Caco-2 (cell line): Measurements from ENCODE around the gene CDK5RAP1. TPM values are rescaled to one million over a fixed set of nuclear protein-coding genes. Genes with fewer than 3 reads are reported as not detected.
"Not testable (repeated sequence)": the region's sequence is repeated elsewhere in the genome, so short reads cannot be mapped to it uniquely, and the experiment has no call there.

ENCODE experiments used
- BruUV-seq: library from RNA; stranded (reverse); fragments of 400-500 nt; replicated peaks from 2 replicates; lab custom pipeline; 2021; lab: Mats Ljungman, UMichigan
- CTCF ChIA-PET: fragments of 300-600 bp; sonication (Branson Sonifier 250); formaldehyde crosslinking; loops from one replicate; lab custom pipeline; 2022; ENCODE audit warnings: antibody characterized with exemption; lab: Charles Lee
- POLR2A ChIA-PET: fragments of 300-600 bp; sonication (Branson Sonifier 250); formaldehyde crosslinking; loops from one replicate; lab custom pipeline; 2022; ENCODE audit warnings: antibody characterized with exemption; lab: Charles Lee
- DNase-seq, 2 experiments: peaks; one replicate each; pipeline versions ENCODE4 v3.0.0 to v3.0.0-alpha.2; 2020 to 2022
- H3K27me3 ChIP-seq: replicated peaks from 2 replicates; pipeline ENCODE4 v1.6.0; 2011; ENCODE audit warnings: low read length; ENCODE audit not compliant: control insufficient read depth, insufficient read depth
- H3K36me3 ChIP-seq: 2 replicates; pipeline ENCODE4 v1.5.1; 2011; ENCODE audit warnings: low read length; ENCODE audit not compliant: control insufficient read depth, insufficient read depth
- H3K4me1 ChIP-seq: fragments of 250-450 bp; sonication (Bioruptor Pico); 2 replicates; pipeline ENCODE4 v1.5.1; 2020; ENCODE audit warnings: mild to moderate bottlenecking
- H3K4me3 ChIP-seq: 2 replicates; pipeline ENCODE4 v1.5.1; 2011; ENCODE audit warnings: low read depth, mild to moderate bottlenecking, control low read depth, low read length
- H3K9me3 ChIP-seq: fragments of 250-450 bp; sonication (Bioruptor Pico); 2 replicates; pipeline ENCODE4 v1.5.1; 2020; ENCODE audit warnings: mild to moderate bottlenecking, moderate library complexity
- H3K27ac Mint-ChIP-seq: one replicate; pipeline ENCODE4 v1.8.0; 2022; ENCODE audit warnings: mixed read lengths; ENCODE audit not compliant: unreplicated experiment
- H3K27me3 Mint-ChIP-seq: one replicate; pipeline ENCODE4 v1.8.0; 2022; ENCODE audit warnings: mixed read lengths; ENCODE audit not compliant: insufficient read depth, unreplicated experiment
- H3K36me3 Mint-ChIP-seq: one replicate; pipeline ENCODE4 v1.8.0; 2022; ENCODE audit warnings: mild to moderate bottlenecking, mixed read lengths; ENCODE audit not compliant: insufficient read depth, unreplicated experiment
- H3K4me1 Mint-ChIP-seq: one replicate; pipeline ENCODE4 v1.8.0; 2022; ENCODE audit warnings: low read depth, mixed read lengths; ENCODE audit not compliant: unreplicated experiment
- H3K4me3 Mint-ChIP-seq: one replicate; pipeline ENCODE4 v1.8.0; 2022; ENCODE audit warnings: mild to moderate bottlenecking, moderate library complexity, mixed read lengths; ENCODE audit not compliant: unreplicated experiment
- H3K9me3 Mint-ChIP-seq: one replicate; pipeline ENCODE4 v1.8.0; 2022; ENCODE audit warnings: mixed read lengths; ENCODE audit not compliant: unreplicated experiment
- intact Hi-C: fragments of 100-400 bp; cut with micrococcal nuclease; formaldehyde crosslinking; loops from one replicate; pipeline ENCODE4 v1.10.0; 2022; ENCODE audit not compliant: unreplicated experiment
- total RNA-seq: library from RNA; stranded (reverse); gene quantifications from 2 replicates; pipeline ENCODE4 v1.2.3, GENCODE V29; 2022
- TF ChIP-seq, protein P1 (sequence below), 2 experiments: fragments of 200-600 bp in 1 of 2; IDR thresholded peaks; 1 replicate in 1 of 2; 2 replicates in 1 of 2; pipeline versions ENCODE4 v1.5.1 to v1.8.0; 2011 to 2022; ENCODE audit warnings: antibody characterized with exemption in 1 of 2, control low read depth in 1 of 2, inconsistent platforms in 1 of 2, low read depth in 1 of 2, low read length in 1 of 2, mild to moderate bottlenecking in 1 of 2, moderate library complexity in 1 of 2; ENCODE audit not compliant: insufficient read depth in 1 of 2, severe bottlenecking in 1 of 2, unreplicated experiment in 1 of 2

CDK5RAP1 gene
- total RNA-seq, 1 experiment from 2014 or later = 116 TPM

DNA sequence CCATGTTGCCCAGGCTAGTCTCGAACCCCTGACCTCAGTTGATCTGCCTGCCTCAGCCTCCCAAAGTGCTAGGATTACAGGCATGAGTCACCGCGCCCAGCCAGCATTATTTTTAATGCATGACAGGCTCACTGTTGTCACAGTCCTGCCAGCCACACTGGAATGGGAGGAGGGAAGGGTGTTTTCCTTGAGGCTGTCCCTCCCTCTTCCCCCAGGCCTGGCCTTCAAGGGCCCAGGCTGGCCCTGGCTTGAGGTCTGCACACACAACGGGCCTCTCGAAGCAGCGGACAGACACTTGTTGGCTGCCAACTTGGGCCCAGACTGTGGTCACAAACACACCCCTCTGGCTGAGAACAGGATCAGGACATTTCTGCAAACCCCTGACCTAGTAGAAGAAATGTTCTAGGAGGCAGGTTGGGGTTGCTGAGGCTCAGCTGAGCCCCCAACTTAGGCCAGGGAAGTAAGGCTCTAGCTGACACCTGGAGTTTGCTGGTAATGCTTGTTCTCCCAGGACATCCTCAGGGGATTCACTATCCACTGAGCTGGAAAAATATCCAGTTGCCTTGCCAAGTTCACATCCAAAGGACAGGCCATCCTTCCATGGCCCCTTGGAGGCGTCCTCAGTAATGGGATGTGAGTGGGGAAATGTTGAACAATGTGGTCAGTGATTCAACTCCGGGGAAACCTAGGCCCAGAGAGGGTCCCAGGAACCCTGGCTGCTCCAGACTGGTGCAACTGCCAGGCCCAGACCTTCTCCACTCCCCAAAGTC is 32.3 kb upstream of the CDK5RAP1 start:
- Mint-ChIP-seq H3K27me3 (no peaks in the 10 kb centered on the region), H3K27ac (no peak overlapping the region), H3K4me1 (no peaks in the 10 kb centered on the region), H3K9me3 (no peaks in the 10 kb centered on the region), H3K4me3 (no peak overlapping the region), H3K36me3 (no peaks in the 10 kb centered on the region)
- Histone ChIP-seq H3K4me1 (no peaks in the 10 kb centered on the region), H3K27me3 (no peaks in the 10 kb centered on the region), H3K9me3 (no peaks in the 10 kb centered on the region), H3K36me3 (no peaks in the 10 kb centered on the region; the same call in 1 of the 2 replicates), H3K4me3 (no peak overlapping the region)
- intact Hi-C loops = no loop called here
- TF ChIP-seq, protein P1, sequence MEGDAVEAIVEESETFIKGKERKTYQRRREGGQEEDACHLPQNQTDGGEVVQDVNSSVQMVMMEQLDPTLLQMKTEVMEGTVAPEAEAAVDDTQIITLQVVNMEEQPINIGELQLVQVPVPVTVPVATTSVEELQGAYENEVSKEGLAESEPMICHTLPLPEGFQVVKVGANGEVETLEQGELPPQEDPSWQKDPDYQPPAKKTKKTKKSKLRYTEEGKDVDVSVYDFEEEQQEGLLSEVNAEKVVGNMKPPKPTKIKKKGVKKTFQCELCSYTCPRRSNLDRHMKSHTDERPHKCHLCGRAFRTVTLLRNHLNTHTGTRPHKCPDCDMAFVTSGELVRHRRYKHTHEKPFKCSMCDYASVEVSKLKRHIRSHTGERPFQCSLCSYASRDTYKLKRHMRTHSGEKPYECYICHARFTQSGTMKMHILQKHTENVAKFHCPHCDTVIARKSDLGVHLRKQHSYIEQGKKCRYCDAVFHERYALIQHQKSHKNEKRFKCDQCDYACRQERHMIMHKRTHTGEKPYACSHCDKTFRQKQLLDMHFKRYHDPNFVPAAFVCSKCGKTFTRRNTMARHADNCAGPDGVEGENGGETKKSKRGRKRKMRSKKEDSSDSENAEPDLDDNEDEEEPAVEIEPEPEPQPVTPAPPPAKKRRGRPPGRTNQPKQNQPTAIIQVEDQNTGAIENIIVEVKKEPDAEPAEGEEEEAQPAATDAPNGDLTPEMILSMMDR (IDR thresholded peaks at IDR 0.05; ENCODE audit: insufficient read depth in 1 of 2, low read depth in 1 of 2, low read length in 1 of 2, severe bottlenecking in 1 of 2, unreplicated experiment in 1 of 2) = no peak
- DNase-seq = no peak
- CTCF ChIA-PET = interaction anchor here (0.5 to 0.6 kb wide), 2 partner anchors 9 to 872 kb away, joined by 3 to 12 read pairs; no protein-coding TSS in a partner anchor
- BruUV-seq = no TSS peak
- POLR2A ChIA-PET = no interaction called here

DNA sequence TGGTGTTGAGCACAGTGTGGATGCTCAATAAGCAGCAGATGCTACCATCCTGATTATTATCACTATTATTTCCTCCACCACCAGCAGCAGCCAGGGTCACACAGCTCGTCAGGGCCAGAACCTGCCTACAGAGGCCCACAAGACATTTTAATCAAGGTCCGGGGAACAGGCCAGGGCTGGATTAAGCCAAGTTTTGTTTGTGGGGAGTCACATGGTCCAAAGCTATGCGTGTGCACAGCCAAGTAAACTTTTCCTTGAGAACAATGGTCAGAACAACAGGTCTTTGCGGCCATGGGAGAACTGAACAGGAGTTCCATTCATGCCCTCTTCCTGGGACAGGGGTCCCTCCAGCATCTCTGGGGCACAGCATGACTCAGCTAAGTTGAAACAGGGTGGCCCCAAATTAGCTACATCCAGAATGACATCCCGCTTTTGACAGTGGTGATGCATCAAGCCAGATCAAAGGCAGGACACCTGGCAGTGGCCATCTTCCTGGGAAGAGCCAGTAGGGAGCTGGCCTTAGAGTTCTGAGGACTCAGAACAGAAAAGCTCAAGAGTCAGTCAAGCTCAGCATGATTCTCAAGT is 30.6 kb upstream of the CDK5RAP1 start:
- Mint-ChIP-seq H3K4me1 (no peaks in the 10 kb centered on the region), H3K27me3 (no peaks in the 10 kb centered on the region), H3K4me3 (no peak overlapping the region), H3K27ac (no peak overlapping the region), H3K36me3 (no peaks in the 10 kb centered on the region), H3K9me3 (no peaks in the 10 kb centered on the region)
- Histone ChIP-seq H3K4me1 (no peaks in the 10 kb centered on the region), H3K4me3 (no peak overlapping the region), H3K27me3 (no peaks in the 10 kb centered on the region), H3K9me3 (no peaks in the 10 kb centered on the region), H3K36me3 (no peaks in the 10 kb centered on the region; the same call in 1 of the 2 replicates)
- ChIA-PET CTCF (interaction anchor here (0.9 to 1.5 kb wide), 2 partner anchors 13 to 221 kb away, joined by 4 read pairs; no protein-coding TSS in a partner anchor), POLR2A (interaction anchor here (0.5 kb wide), 1 partner anchor 681 kb away, joined by 3 read pairs; no protein-coding TSS in a partner anchor)
- no TSS peak for BruUV-seq
- TF ChIP-seq, protein P1 (IDR thresholded peaks at IDR 0.05; ENCODE audit: insufficient read depth in 1 of 2, low read depth in 1 of 2, low read length in 1 of 2, severe bottlenecking in 1 of 2, unreplicated experiment in 1 of 2) = no peak
- intact Hi-C loops = no loop called here
- DNase-seq = no peak

DNA sequence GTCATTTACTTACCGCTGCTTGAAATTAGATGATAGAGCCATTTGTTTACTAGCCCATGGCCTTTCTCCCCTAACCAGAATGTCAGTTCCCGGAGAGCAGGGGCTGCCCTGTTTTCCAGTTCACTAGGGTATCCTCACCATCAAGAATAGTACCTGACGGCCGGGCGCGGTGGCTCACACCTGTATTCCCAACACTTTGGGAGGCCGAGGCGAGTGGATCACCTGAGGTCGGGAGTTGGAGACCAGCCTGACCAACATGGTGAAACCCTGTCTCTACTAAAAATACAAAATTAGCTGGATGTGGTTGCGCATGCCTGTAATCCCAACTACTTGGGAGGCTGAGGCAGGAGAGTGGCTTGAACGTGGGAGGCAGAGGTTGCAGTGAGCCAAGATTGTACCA is 22.6 kb upstream of the CDK5RAP1 start:
- H3K9me3 ChIP-seq, H3K27me3 ChIP-seq, H3K27ac Mint-ChIP-seq, POLR2A ChIA-PET, intact Hi-C loops, BruUV-seq, H3K36me3 Mint-ChIP-seq, CTCF ChIA-PET, H3K4me3 ChIP-seq, H3K36me3 ChIP-seq, DNase-seq, H3K9me3 Mint-ChIP-seq, H3K4me1 Mint-ChIP-seq, H3K27me3 Mint-ChIP-seq, H3K4me3 Mint-ChIP-seq: not testable (repeated sequence)
- H3K4me1 ChIP-seq = peaks cover 11% of the 10 kb centered on the region; the same call in 1 of the 2 replicates
